ENCODE results near the gene KRTAP5-10.
"Not testable (repeated sequence)": the region's sequence is repeated elsewhere in the genome, so short reads cannot be mapped to it uniquely, and the experiment has no call there.

KRTAP5-10 gene

GRCh38 chr11:71556018-71556417, 9.3 kb upstream of the KRTAP5-10 start:
- FAIRE-seq: peak; percentile 57
- TF ChIP-seq POLR2AphosphoS5 (IDR thresholded peaks at IDR 0.05; ENCODE audit: low read depth, low read length) (no peak), PAX5 (IDR thresholded peaks at IDR 0.05; ENCODE audit: insufficient read depth, low read length, severe bottlenecking) (no peak), POU2F2 (IDR thresholded peaks at IDR 0.05; ENCODE audit: low read depth, low read length) (no peak), TAF1 (IDR thresholded peaks at IDR 0.05; ENCODE audit: low read depth, low read length) (no peak), SPI1 (IDR thresholded peaks at IDR 0.05; ENCODE audit: low read depth, low read length) (no peak), POLR2A (IDR thresholded peaks at IDR 0.05; ENCODE audit: low read depth, low read length) (no peak)

GRCh38 chr11:71557257-71557656, 8.1 kb upstream of the KRTAP5-10 start:
- no peak for FAIRE-seq
- TF ChIP-seq POLR2A (IDR thresholded peaks at IDR 0.05; ENCODE audit: low read depth, low read length) (no peak), SPI1 (IDR thresholded peaks at IDR 0.05; ENCODE audit: low read depth, low read length) (no peak), POU2F2 (IDR thresholded peaks at IDR 0.05; ENCODE audit: low read depth, low read length) (no peak), POLR2AphosphoS5 (IDR thresholded peaks at IDR 0.05; ENCODE audit: low read depth, low read length) (no peak), TAF1 (IDR thresholded peaks at IDR 0.05; ENCODE audit: low read depth, low read length) (no peak), PAX5 (IDR thresholded peaks at IDR 0.05; ENCODE audit: insufficient read depth, low read length, severe bottlenecking) (no peak)
- DNase-seq (ENCODE audit: insufficient read length, low spot score): no peak

More at GRCh38 chr11:71556018-71556417, 9.3 kb upstream of the KRTAP5-10 start:
- no peak for DNase-seq (ENCODE audit: insufficient read length, low spot score)

- DNase-seq (ENCODE audit: insufficient read length, low spot score): no peak
- FAIRE-seq: no peak
- TF ChIP-seq PAX5 (IDR thresholded peaks at IDR 0.05; ENCODE audit: insufficient read depth, low read length, severe bottlenecking) (no peak), POU2F2 (IDR thresholded peaks at IDR 0.05; ENCODE audit: low read depth, low read length) (no peak), POLR2AphosphoS5 (IDR thresholded peaks at IDR 0.05; ENCODE audit: low read depth, low read length) (no peak), SPI1 (IDR thresholded peaks at IDR 0.05; ENCODE audit: low read depth, low read length) (no peak), TAF1 (IDR thresholded peaks at IDR 0.05; ENCODE audit: low read depth, low read length) (no peak), POLR2A (IDR thresholded peaks at IDR 0.05; ENCODE audit: low read depth, low read length) (no peak)
These were observed 6.4 kb upstream of the KRTAP5-10 start for GRCh38 chr11:71558996-71559395.

- no peak for TF ChIP-seq POLR2AphosphoS5 (IDR thresholded peaks at IDR 0.05; ENCODE audit: low read depth, low read length)
- TF ChIP-seq POU2F2 (IDR thresholded peaks at IDR 0.05; ENCODE audit: low read depth, low read length): no peak
- TF ChIP-seq TAF1 (IDR thresholded peaks at IDR 0.05; ENCODE audit: low read depth, low read length): no peak
- TF ChIP-seq POLR2A (IDR thresholded peaks at IDR 0.05; ENCODE audit: low read depth, low read length): no peak
- no peak for TF ChIP-seq PAX5 (IDR thresholded peaks at IDR 0.05; ENCODE audit: insufficient read depth, low read length, severe bottlenecking)
- no peak for TF ChIP-seq SPI1 (IDR thresholded peaks at IDR 0.05; ENCODE audit: low read depth, low read length)
- FAIRE-seq: no peak
- no peak for DNase-seq (ENCODE audit: insufficient read length, low spot score)
These were observed 3.2 kb upstream of the KRTAP5-10 start for GRCh38 chr11:71562120-71562519.

GRCh38 chr11:71563406-71563805, 2.0 kb upstream of the KRTAP5-10 start:
- TF ChIP-seq POU2F2 (IDR thresholded peaks at IDR 0.05; ENCODE audit: low read depth, low read length) (no peak), POLR2A (IDR thresholded peaks at IDR 0.05; ENCODE audit: low read depth, low read length) (no peak), POLR2AphosphoS5 (IDR thresholded peaks at IDR 0.05; ENCODE audit: low read depth, low read length) (no peak), TAF1 (IDR thresholded peaks at IDR 0.05; ENCODE audit: low read depth, low read length) (no peak), SPI1 (IDR thresholded peaks at IDR 0.05; ENCODE audit: low read depth, low read length) (no peak), PAX5 (IDR thresholded peaks at IDR 0.05; ENCODE audit: insufficient read depth, low read length, severe bottlenecking) (no peak)
- FAIRE-seq (peak; percentile 81), DNase-seq (ENCODE audit: insufficient read length, low spot score) (peak; percentile 57)

- TF ChIP-seq POLR2AphosphoS5 (IDR thresholded peaks at IDR 0.05; ENCODE audit: low read depth, low read length): no peak
- TF ChIP-seq PAX5 (IDR thresholded peaks at IDR 0.05; ENCODE audit: insufficient read depth, low read length, severe bottlenecking): no peak
- no peak for TF ChIP-seq TAF1 (IDR thresholded peaks at IDR 0.05; ENCODE audit: low read depth, low read length)
- no peak for TF ChIP-seq POLR2A (IDR thresholded peaks at IDR 0.05; ENCODE audit: low read depth, low read length)
- no peak for TF ChIP-seq POU2F2 (IDR thresholded peaks at IDR 0.05; ENCODE audit: low read depth, low read length)
- TF ChIP-seq SPI1 (IDR thresholded peaks at IDR 0.05; ENCODE audit: low read depth, low read length): no peak
- DNase-seq (ENCODE audit: insufficient read length, low spot score) (no peak), FAIRE-seq (no peak)
These were observed 933 bp upstream of the KRTAP5-10 start for GRCh38 chr11:71564430-71564829.

DNA sequence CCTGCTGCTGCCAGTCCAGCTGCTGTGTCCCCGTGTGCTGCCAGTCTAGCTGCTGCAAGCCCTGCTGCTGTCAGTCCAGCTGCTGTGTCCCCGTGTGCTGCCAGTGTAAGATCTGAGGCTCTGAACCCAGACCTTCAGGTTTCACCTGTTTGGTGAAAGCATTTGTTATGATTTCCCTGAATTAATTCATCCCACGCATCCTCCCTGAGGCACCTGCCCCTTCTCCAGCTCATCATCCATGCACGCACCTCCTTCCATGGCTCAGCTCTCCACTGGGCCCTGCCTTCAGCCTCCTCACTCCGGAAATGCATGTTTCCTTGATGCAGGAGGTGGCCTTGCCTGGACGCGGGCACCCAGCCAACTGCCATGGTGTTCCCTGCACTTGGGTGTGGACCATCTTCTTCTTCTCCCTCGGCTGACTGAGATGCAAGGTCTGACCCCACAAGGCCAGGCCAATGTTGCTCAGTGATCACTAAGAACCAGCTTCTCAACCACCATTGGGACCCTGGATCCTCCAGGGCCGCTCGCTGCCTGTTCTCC, 788 bp downstream of the KRTAP5-10 start:
- FAIRE-seq (no peak), DNase-seq (ENCODE audit: insufficient read length, low spot score) (no peak)
- TF ChIP-seq POLR2A (IDR thresholded peaks at IDR 0.05; ENCODE audit: low read depth, low read length) (no peak), TAF1 (IDR thresholded peaks at IDR 0.05; ENCODE audit: low read depth, low read length) (no peak), SPI1 (IDR thresholded peaks at IDR 0.05; ENCODE audit: low read depth, low read length) (no peak)

DNA sequence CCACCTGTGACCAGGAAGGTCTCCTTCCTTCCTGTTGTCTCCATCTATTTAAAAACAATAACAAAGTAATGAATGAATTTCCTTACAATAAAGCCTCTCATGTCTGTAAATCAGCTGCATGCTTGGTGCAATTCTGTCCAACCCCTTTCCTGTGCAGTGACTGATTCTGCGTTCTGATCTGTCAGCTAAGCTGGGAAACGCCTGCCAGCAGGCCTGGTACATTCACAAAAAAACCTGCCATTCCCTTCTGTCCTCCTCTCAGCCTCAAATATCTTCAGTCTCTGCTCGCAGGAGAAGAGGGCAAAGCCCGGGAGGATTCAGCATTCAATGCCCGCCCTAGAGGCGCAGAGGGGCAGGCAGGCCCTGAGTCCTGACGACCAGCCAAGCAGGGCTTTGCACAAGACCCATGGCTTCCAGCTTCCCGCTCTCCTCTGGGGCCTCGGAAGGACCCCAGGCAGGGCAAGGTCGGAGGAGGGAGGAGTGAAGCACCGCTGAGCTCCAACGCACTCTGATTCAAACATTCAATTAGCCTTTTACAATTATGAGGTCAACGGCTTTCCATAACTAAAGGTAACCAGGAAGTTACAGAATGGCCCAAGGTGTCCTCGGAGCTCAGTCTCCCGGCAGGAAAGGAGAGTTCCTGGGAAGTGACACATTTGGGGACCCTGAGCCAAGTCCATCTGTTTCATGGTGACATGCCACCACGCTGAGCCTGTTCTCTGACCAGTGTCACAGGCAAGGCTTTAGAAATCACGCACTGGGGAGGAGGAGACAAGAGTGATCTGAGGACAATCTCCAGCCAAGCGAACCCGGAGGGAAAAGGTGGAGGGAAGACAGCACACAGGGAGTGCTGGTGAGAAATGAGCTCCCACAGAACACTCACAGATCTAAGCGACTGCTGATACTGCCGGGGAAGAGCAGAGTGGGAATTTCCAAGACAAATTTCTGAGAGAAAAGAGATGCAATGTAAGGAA, 1.6 kb downstream of the KRTAP5-10 start:
- not testable (repeated sequence) for FAIRE-seq; DNase-seq (ENCODE audit: insufficient read length, low spot score)

- FAIRE-seq; DNase-seq (ENCODE audit: insufficient read length, low spot score): not testable (repeated sequence)
These were observed 2.3 kb downstream of the KRTAP5-10 start for GRCh38 chr11:71567633-71568032.

GRCh38 chr11:71568704-71569349, 3.5 kb downstream of the KRTAP5-10 start:
- DNase-seq (ENCODE audit: insufficient read length, low spot score): no peak
- FAIRE-seq: peak; percentile 20
- no peak for TF ChIP-seq SPI1 (IDR thresholded peaks at IDR 0.05; ENCODE audit: low read depth, low read length)
- no peak for TF ChIP-seq POLR2A (IDR thresholded peaks at IDR 0.05; ENCODE audit: low read depth, low read length)
- TF ChIP-seq PAX5 (IDR thresholded peaks at IDR 0.05; ENCODE audit: insufficient read depth, low read length, severe bottlenecking): no peak
- no peak for TF ChIP-seq POLR2AphosphoS5 (IDR thresholded peaks at IDR 0.05; ENCODE audit: low read depth, low read length)
- no peak for TF ChIP-seq POU2F2 (IDR thresholded peaks at IDR 0.05; ENCODE audit: low read depth, low read length)
- no peak for TF ChIP-seq TAF1 (IDR thresholded peaks at IDR 0.05; ENCODE audit: low read depth, low read length)

DNA sequence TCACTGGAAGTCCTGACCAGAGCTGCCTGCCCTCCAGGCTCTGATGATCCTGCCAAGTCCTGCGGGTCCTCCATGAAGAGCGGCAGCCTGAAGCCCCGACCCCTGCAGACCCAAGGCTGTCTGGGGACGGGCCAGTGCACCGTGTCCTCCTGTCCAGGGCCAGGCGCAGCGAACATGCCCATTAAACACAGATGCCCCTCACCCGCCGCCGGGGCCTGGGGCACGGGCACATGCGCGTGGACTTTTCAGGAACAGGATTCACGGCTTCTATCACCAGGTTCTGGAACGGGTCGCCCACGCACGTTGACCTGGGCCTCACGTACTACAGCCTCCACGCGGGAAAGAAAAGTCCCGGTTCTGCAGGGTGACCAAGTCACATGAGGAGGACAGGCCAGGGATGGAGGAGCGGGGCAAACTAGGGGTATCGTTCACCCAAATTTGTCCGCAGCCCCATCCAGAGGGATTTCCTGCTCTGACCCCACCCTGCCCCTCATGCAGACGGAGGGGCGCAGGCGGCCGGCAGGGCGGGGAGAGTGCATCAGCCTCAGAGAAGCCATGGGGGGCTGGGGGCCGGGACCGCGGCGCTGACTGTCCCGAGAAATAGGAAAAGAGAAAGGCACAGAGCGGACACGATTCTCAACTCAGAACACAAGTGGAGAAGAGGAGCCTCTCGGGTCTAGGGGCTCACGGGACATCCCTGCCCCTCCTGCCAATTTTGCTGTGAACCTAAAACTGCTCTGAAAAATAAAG, 5.9 kb downstream of the KRTAP5-10 start:
- not testable (repeated sequence) for DNase-seq (ENCODE audit: insufficient read length, low spot score); FAIRE-seq
